ENCODE data around the gene ASB13. TPM values are rescaled to one million over a fixed set of nuclear protein-coding genes. Genes with fewer than 3 reads are reported as not detected.
A peak's percentile ranks its signal among the peaks of the same experiment; 100 is the strongest.

The ASB13 gene
- total and polyA plus RNA-seq, 10 of the 15 experiments (the other 5 are each of a cell fraction or from before 2014, with no cell fraction given), result 0.02 to 0.59 (median 0.10) TPM; not detected in 2

GRCh38 chr10:5684318-5684970 is 18.0 kb upstream of the ASB13 start, which contains the start of gene TASOR2:
TASOR2 (plus strand) TSS chr10:5684838; CDS start chr10:5720643, 35,805 bp downstream.
- no peaks in the 10 kb centered on the region; the same call in 2 of the 3 replicates for H3K9me3 ChIP-seq (replicated peaks; ENCODE audit: control insufficient read depth, insufficient read depth, low read length)
- H2AFZ ChIP-seq (ENCODE audit: control insufficient read depth, low read depth, low read length), result peak within 1 kb of the TSS; percentile 66
- WGBS (ENCODE audit: insufficient coverage, insufficient replicate concordance, low lambda C conversion rate, missing lambda C conversion rate), result 2% methylated on average over 43 of the region's 54 CpGs
- peaks cover 48% of the 10 kb centered on the region for H3K79me2 ChIP-seq (ENCODE audit: control insufficient read depth, insufficient read depth, low read length)
- H3K4me3 ChIP-seq, result peak within 1 kb of the TSS; percentile 95
- H3K27ac ChIP-seq (ENCODE audit: control insufficient read depth, insufficient read depth), result peak within 1 kb of the TSS; percentile 90
- RAD21 ChIA-PET (ENCODE audit: unreplicated experiment), result interaction anchor here (0.8 to 3.4 kb wide), 6 partner anchors 9 to 206 kb away, joined by 3 to 15 read pairs (median 6); partner anchors contain the start of genes ANKRD16, FBH1 and GDI2
- BruUV-seq (replicated peaks), result TSS peak; percentile 84
- H3K4me1 ChIP-seq (ENCODE audit: control insufficient read depth, insufficient read depth, low read length), result peaks cover 6% of the 10 kb centered on the region; the same call in 1 of the 2 replicates
- H3K27me3 ChIP-seq (replicated peaks in 1 of 2; ENCODE audit: control insufficient read depth in 2 of 2, insufficient read depth in 2 of 2, low read length in 1 of 2), result no peaks in the 10 kb centered on the region
- H3K36me3 ChIP-seq (ENCODE audit: control insufficient read depth in 2 of 2, insufficient read depth in 2 of 2, low read length in 1 of 2), result no peaks in the 10 kb centered on the region
- SMC1A ChIA-PET (ENCODE audit: uncharacterized antibody, unreplicated experiment), result interaction anchor here (0.6 to 2.4 kb wide), 7 partner anchors 8 to 159 kb away, joined by 3 to 9 read pairs (median 3); no protein-coding TSS in a partner anchor
- in situ Hi-C loops (cut with MboI) (no loop called here), intact Hi-C loops (cut with micrococcal nuclease; ENCODE audit: unreplicated experiment) (loop anchor here (2.0 kb wide), 2 partner anchors 26 to 128 kb away; partner anchors contain the start of gene GDI2)
- peak; percentile 88 for ATAC-seq
- H4K20me1 ChIP-seq (ENCODE audit: control insufficient read depth, insufficient read depth), result no peaks in the 10 kb centered on the region
- POLR2A ChIA-PET, result interaction anchor here (2.4 kb wide), 1 partner anchor 9 kb away, joined by 10 read pairs; no protein-coding TSS in a partner anchor
- peak; percentile 84 for FAIRE-seq
- DNase-seq (ENCODE audit: low read depth, low spot score), result peak; percentile 96
- CTCF ChIA-PET, result interaction anchor here (0.7 to 2.7 kb wide), 5 partner anchors 54 to 189 kb away, joined by 3 to 13 read pairs (median 3); no protein-coding TSS in a partner anchor
- peak within 1 kb of the TSS; percentile 95 for H3K9ac ChIP-seq (ENCODE audit: control insufficient read depth, insufficient read depth, low read length)
- H3K4me2 ChIP-seq (ENCODE audit: control insufficient read depth, insufficient read depth), result peak within 1 kb of the TSS; percentile 63
- TF ChIP-seq ZNF274 (IDR thresholded peaks at IDR 0.05; ENCODE audit: insufficient read depth, insufficient read length) (no peak), ASH2L (IDR thresholded peaks at IDR 0.05; ENCODE audit: borderline replicate concordance, low read depth) (peak; percentile 99; the same call in 1 of the 2 replicates), REST (IDR thresholded peaks at IDR 0.05; ENCODE audit: low read depth, low read length) (no peak), ATF3 (IDR thresholded peaks at IDR 0.05; ENCODE audit: borderline replicate concordance, extremely low read depth, low read depth, low read length) (no peak), NFYB (IDR thresholded peaks at IDR 0.05; ENCODE audit: insufficient read depth, low read depth, low read length) (peak; percentile 63; the same call in 1 of the 2 replicates), MTA3 (IDR thresholded peaks at IDR 0.05; ENCODE audit: borderline replicate concordance, low read length) (no peak), EP300 (IDR thresholded peaks at IDR 0.05; ENCODE audit: borderline replicate concordance in 1 of 2, control insufficient read depth in 1 of 2, low read depth in 2 of 2, low read length in 2 of 2) (no peak), ZNF384 (IDR thresholded peaks at IDR 0.05; ENCODE audit: borderline replicate concordance, low read depth, low read length) (no peak)
- TF ChIP-seq, protein P1, sequence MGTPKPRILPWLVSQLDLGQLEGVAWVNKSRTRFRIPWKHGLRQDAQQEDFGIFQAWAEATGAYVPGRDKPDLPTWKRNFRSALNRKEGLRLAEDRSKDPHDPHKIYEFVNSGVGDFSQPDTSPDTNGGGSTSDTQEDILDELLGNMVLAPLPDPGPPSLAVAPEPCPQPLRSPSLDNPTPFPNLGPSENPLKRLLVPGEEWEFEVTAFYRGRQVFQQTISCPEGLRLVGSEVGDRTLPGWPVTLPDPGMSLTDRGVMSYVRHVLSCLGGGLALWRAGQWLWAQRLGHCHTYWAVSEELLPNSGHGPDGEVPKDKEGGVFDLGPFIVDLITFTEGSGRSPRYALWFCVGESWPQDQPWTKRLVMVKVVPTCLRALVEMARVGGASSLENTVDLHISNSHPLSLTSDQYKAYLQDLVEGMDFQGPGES (IDR thresholded peaks at IDR 0.05), result no peak
- TF ChIP-seq, protein P2, sequence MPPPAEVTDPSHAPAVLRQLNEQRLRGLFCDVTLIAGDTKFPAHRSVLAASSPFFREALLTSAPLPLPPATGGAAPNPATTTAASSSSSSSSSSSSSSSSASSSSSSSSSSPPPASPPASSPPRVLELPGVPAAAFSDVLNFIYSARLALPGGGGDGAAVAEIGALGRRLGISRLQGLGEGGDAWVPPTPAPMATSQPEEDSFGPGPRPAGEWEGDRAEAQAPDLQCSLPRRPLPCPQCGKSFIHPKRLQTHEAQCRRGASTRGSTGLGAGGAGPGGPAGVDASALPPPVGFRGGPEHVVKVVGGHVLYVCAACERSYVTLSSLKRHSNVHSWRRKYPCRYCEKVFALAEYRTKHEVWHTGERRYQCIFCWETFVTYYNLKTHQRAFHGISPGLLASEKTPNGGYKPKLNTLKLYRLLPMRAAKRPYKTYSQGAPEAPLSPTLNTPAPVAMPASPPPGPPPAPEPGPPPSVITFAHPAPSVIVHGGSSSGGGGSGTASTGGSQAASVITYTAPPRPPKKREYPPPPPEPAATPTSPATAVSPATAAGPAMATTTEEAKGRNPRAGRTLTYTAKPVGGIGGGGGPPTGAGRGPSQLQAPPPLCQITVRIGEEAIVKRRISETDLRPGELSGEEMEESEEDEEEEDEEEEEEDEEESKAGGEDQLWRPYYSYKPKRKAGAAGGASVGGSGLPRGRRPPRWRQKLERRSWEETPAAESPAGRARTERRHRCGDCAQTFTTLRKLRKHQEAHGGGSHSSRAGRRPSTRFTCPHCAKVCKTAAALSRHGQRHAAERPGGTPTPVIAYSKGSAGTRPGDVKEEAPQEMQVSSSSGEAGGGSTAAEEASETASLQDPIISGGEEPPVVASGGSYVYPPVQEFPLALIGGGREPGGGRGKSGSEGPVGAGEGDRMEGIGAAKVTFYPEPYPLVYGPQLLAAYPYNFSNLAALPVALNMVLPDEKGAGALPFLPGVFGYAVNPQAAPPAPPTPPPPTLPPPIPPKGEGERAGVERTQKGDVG (CRISPR knock-in tag; IDR thresholded peaks at IDR 0.05), result peak; percentile 54; the same call in 1 of the 2 replicates
